ENCODE results near the gene HSPA2.
A peak's percentile ranks its signal among the peaks of the same experiment; 100 is the strongest.
"Not testable (repeated sequence)": the region's sequence is repeated elsewhere in the genome, so short reads cannot be mapped to it uniquely, and the experiment has no call there.

The HSPA2 gene

GRCh38 chr14:64549016-64549415 lies 8.5 kb downstream of the HSPA2 start:
- H3K4me3 ChIP-seq (ENCODE audit: low read length) = no peak overlapping the region

DNA sequence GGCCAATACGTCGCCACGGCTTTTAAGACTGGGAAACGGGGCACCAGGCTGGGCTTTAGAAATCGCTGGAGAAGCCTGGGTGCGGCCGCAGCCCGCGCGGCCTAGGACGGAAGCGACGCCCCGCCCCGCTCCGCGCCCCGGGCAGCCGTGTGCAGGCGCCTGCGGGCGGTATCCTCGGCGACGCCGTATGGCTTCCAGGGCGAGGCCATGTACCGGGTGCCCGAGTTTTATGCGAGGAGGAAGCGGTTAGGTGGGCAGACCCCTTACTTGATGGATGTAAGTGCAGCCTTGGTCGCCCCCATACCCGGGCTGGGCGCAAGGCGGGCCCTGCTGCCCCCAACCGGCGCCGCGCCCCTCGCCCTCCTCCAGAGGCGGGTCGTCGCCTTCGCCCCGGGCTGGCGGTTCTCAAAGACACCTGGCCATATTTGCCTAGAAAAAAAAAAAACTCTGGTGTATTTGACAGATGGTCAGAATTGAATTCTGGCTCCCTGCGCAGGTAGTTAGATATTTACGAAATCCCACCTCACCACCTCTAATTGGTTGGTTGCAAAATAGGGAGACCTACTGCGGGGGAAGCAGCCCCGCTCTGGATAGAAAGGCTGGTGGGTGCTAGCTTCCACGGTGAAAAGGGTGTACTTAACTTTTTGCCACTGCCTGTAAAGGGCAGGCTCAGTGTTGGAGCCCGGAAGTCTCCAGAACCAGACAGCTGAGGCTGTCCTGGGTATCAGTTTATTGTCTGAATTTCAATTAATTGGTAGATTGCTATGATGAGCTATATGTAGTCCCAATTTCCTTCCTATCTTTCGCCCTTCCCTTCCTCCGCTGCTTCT lies 9.5 kb downstream of the HSPA2 start, which contains the start of gene PPP1R36:
Gene PPP1R36 (plus strand): TSS at position 171 of the 830 bp plus-strand sequence. CDS start 37 bp downstream, at position 208.
- peak within 1 kb of the TSS; percentile 42 for H3K4me3 ChIP-seq (ENCODE audit: low read length)
- DNase-seq (ENCODE audit: low read depth) = peak; percentile 39
- TF ChIP-seq, protein P1, sequence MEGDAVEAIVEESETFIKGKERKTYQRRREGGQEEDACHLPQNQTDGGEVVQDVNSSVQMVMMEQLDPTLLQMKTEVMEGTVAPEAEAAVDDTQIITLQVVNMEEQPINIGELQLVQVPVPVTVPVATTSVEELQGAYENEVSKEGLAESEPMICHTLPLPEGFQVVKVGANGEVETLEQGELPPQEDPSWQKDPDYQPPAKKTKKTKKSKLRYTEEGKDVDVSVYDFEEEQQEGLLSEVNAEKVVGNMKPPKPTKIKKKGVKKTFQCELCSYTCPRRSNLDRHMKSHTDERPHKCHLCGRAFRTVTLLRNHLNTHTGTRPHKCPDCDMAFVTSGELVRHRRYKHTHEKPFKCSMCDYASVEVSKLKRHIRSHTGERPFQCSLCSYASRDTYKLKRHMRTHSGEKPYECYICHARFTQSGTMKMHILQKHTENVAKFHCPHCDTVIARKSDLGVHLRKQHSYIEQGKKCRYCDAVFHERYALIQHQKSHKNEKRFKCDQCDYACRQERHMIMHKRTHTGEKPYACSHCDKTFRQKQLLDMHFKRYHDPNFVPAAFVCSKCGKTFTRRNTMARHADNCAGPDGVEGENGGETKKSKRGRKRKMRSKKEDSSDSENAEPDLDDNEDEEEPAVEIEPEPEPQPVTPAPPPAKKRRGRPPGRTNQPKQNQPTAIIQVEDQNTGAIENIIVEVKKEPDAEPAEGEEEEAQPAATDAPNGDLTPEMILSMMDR (conservative IDR thresholded peaks at IDR 0.05; ENCODE audit: low read length) = no peak

More at GRCh38 chr14:64549016-64549415, 8.5 kb downstream of the HSPA2 start:
- TF ChIP-seq, protein P1 (conservative IDR thresholded peaks at IDR 0.05; ENCODE audit: low read length) = no peak
- DNase-seq (ENCODE audit: low read depth) = peak; percentile 62

DNA sequence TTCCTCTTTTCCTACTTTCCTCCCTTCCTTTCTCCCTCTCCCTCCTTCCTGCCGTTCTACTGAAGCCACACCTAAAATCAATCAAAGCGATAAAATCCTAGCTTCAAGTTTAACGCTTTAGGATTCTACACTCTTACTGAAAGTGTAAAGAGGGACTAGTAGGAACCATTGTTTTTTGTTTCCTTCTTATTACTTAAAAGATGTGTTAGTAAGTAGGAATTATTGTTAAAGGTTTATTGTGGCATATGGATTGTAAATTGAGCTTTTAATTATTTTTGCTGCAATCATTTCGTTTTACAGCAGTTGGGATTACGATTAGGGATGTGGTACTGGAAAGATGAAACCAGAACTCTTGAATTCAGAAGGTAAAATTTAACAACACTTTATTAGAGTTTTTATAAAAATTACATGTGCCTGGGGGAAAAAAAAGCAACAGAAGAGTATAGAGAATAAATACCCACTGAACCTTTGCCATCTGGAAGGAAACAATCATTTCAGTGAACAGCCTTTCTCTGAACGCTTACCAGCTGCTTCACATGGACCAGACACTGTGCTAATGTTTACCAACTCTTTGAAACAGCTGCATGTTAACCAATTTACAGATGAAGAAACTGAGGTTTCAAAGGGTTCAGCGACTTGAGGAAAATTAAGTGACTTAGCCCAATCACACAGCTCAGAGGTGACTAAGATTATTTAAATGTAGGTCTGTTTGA lies 10.2 kb downstream of the HSPA2 start:
- TF ChIP-seq, protein P1 (conservative IDR thresholded peaks at IDR 0.05; ENCODE audit: low read length) = no peak
- no peak overlapping the region for H3K4me3 ChIP-seq (ENCODE audit: low read length)
- no peak for DNase-seq (ENCODE audit: low read depth)

GRCh38 chr14:64554556-64554955 lies 14.0 kb downstream of the HSPA2 start:
- H3K4me3 ChIP-seq (ENCODE audit: low read length) = no peak overlapping the region
- TF ChIP-seq, protein P1 (conservative IDR thresholded peaks at IDR 0.05; ENCODE audit: low read length) = no peak
- no peak for DNase-seq (ENCODE audit: low read depth)

GRCh38 chr14:64556526-64556925 lies 16.0 kb downstream of the HSPA2 start:
- DNase-seq (ENCODE audit: low read depth) = peak; percentile 96
- TF ChIP-seq, protein P1 (conservative IDR thresholded peaks at IDR 0.05; ENCODE audit: low read length) = no peak
- no peak overlapping the region for H3K4me3 ChIP-seq (ENCODE audit: low read length)

DNA sequence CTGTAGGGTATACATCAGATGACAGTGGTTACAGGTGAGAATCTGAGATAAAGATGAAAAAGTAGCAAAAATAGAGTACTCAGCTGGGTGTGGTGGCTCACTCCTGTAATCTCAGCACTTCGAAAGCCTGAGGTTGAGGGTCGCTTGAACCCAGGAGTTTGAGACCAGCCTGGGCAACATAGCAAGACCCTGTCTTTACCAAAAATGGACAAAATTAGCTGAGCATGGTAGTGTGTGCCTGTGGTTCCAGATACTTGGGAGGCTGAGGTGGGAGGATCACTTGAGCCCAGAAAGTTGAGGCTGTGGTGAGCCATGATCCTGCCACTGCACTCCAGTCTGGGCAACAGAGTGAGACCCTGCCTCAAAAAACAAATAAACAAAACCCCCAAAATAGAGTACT lies 17.7 kb downstream of the HSPA2 start:
- not testable (repeated sequence) for H3K4me3 ChIP-seq (ENCODE audit: low read length); DNase-seq (ENCODE audit: low read depth)

DNA sequence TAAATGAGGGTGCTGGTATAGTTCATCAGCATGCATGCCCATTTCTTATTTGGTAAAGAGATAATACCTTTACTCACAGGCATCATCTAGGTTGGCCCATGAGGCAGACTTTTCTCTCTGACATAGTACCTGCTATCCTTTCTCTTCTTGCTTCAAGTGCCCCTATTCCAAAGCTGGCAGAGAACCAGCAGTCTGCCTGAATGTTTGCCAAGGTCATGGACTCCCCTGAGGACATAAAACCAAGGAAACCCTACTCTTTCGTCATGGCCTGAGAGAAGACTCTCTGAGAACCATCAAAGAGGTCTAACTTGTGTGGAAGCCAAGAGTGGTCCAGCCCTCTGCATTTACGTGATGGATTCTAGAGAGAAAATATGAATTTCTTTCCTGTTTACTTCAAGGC lies 21.1 kb downstream of the HSPA2 start:
- H3K4me3 ChIP-seq (ENCODE audit: low read length) = no peak overlapping the region
- TF ChIP-seq, protein P1 (conservative IDR thresholded peaks at IDR 0.05; ENCODE audit: low read length) = no peak
- DNase-seq (ENCODE audit: low read depth) = no peak

Measured in AG10803 (cell line).